H7 (cell line): ENCODE measurements around the gene OR2A2. TPM values are rescaled to one million over a fixed set of nuclear protein-coding genes. Genes with fewer than 3 reads are reported as not detected.

ENCODE experiments used
- DNase-seq: peaks from one replicate; pipeline ENCODE4 v3.0.0; 2012
- H3K27me3 ChIP-seq: 2 replicates; pipeline ENCODE4 v1.6.0; 2011; ENCODE audit warnings: mild to moderate bottlenecking, low read length; ENCODE audit not compliant: control insufficient read depth, insufficient read depth
- H3K36me3 ChIP-seq: replicated peaks from 2 replicates; pipeline ENCODE4 v1.5.1; 2011; ENCODE audit warnings: low read length; ENCODE audit not compliant: control insufficient read depth, insufficient read depth
- H3K4me3 ChIP-seq: 2 replicates; pipeline ENCODE4 v1.5.1; 2011; ENCODE audit warnings: low read depth, mild to moderate bottlenecking, control low read depth, low read length, moderate library complexity; ENCODE audit not compliant: insufficient read depth
- total RNA-seq: library from RNA; depleted of rRNA; stranded (reverse); fragments of >200 nt; shearing (Covaris generic); gene quantifications from 2 replicates; pipeline ENCODE4 v1.2.3, GENCODE V29; 2014; rRNA removed

The OR2A2 gene
- not detected in 2 replicates for total RNA-seq

GRCh38 chr7:144109283-144109682 lies at the start of gene OR2A2:
TSS of gene OR2A2 (plus strand) at chr7:144109583. CDS start at chr7:144109583, 0 bp downstream.
- Histone ChIP-seq H3K4me3 (no peak within 1 kb of the TSS), H3K27me3 (no peaks in the 10 kb centered on the region; the same call in 1 of the 2 replicates), H3K36me3 (no peaks in the 10 kb centered on the region)
- no peak for DNase-seq

GRCh38 chr7:144063710-144064109 lies 45.7 kb upstream of the OR2A2 start:
- Histone ChIP-seq H3K4me3 (no peak overlapping the region), H3K36me3 (no peaks in the 10 kb centered on the region), H3K27me3 (no peaks in the 10 kb centered on the region)
- peak; percentile 32 for DNase-seq

- Histone ChIP-seq H3K4me3 (no peak within 1 kb of the TSS), H3K27me3 (no peaks in the 10 kb centered on the region), H3K36me3 (no peaks in the 10 kb centered on the region)
- no peak for DNase-seq
These were observed 39.9 kb upstream of the OR2A2 start, which contains the start of gene OR2A25 for GRCh38 chr7:144069511-144069910. TSS of gene OR2A25 (plus strand) at chr7:144069811. CDS start at chr7:144074220, 4,409 bp downstream.

- DNase-seq, result no peak
These were observed 39.4 kb upstream of the OR2A2 start for GRCh38 chr7:144069953-144070352.

GRCh38 chr7:144074374-144074773 lies 35.0 kb upstream of the OR2A2 start:
- Histone ChIP-seq H3K36me3 (no peaks in the 10 kb centered on the region), H3K27me3 (no peaks in the 10 kb centered on the region), H3K4me3 (no peak overlapping the region)
- DNase-seq, result no peak

More at GRCh38 chr7:144069953-144070352, 39.4 kb upstream of the OR2A2 start:
- H3K27me3 ChIP-seq, result no peaks in the 10 kb centered on the region
- H3K4me3 ChIP-seq, result no peak overlapping the region
- no peaks in the 10 kb centered on the region for H3K36me3 ChIP-seq

DNA sequence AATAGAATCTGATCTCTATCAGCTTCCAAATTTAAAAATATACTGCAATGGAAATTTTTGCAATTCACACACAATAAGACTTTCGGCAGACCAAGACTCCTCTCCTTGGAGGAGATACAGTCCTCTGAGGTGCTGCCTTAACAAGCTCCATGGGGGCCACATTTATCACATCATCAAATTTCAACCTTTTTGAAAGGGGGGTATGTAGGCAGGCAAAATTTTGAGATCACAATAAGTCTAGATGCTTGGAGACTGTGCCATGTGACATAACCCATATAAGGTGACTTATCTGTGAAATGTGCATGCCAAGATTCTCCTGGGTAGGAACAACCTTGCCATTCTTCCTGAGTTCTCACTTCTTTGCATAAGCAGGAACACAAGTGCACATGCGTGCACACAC lies 23.4 kb upstream of the OR2A2 start, which contains the start of gene OR2A12:
OR2A12 (plus strand) TSS at position 301 of the 400 bp plus-strand sequence. CDS start 8,830 bp downstream, outside the sequence.
- DNase-seq, result no peak
- no peak within 1 kb of the TSS for H3K4me3 ChIP-seq
- no peaks in the 10 kb centered on the region for H3K27me3 ChIP-seq
- no peaks in the 10 kb centered on the region for H3K36me3 ChIP-seq

DNA sequence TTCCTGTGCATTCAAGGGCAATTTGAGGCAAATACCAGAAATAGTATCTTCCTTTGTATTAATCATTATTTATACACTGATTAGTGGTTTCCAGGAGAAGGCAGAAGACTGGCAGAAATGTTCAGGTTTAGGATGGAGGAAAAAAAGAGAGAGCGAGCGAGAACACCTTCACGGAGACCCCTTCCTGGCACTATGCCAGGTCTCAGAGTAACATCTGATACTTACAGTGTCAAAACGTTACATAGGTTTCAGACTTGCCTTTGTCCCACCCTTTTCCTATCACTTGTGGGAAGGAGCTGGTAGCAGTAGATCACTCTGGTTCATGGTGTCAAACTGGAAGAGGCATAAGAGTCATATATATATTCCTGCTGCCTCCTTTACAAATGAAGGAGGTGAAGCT lies 22.7 kb upstream of the OR2A2 start:
- no peak for DNase-seq
- Histone ChIP-seq H3K27me3 (no peaks in the 10 kb centered on the region), H3K4me3 (no peak overlapping the region), H3K36me3 (no peaks in the 10 kb centered on the region)

DNA sequence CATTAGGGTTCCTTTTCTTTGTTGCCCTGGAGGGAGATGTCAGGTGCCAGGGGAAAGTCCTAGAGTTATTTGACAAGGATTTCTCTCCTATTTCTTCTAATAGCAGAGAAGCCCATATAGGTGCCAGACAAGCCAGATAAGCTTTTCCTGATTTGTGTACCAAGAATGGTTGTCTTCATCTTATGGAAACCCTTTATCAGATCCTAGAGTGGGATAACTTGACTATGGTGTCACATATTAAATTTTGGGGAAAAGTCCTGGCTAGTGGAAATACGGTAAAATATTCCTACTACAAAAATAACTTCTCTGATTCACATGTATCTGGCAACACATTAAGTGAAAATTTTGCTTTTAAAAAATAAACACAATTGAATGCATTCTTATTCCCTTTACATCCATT lies 22.2 kb upstream of the OR2A2 start:
- Histone ChIP-seq H3K36me3 (no peaks in the 10 kb centered on the region), H3K4me3 (no peak overlapping the region), H3K27me3 (no peaks in the 10 kb centered on the region)
- no peak for DNase-seq

- H3K4me3 ChIP-seq, result no peak overlapping the region
- no peak for DNase-seq
- no peaks in the 10 kb centered on the region for H3K27me3 ChIP-seq
- H3K36me3 ChIP-seq, result no peaks in the 10 kb centered on the region
These were observed 18.7 kb upstream of the OR2A2 start for GRCh38 chr7:144090667-144091066.

- Histone ChIP-seq H3K27me3 (no peaks in the 10 kb centered on the region), H3K4me3 (no peak overlapping the region), H3K36me3 (no peaks in the 10 kb centered on the region)
- DNase-seq, result no peak
These were observed 10.6 kb upstream of the OR2A2 start for GRCh38 chr7:144098776-144099175.

DNA sequence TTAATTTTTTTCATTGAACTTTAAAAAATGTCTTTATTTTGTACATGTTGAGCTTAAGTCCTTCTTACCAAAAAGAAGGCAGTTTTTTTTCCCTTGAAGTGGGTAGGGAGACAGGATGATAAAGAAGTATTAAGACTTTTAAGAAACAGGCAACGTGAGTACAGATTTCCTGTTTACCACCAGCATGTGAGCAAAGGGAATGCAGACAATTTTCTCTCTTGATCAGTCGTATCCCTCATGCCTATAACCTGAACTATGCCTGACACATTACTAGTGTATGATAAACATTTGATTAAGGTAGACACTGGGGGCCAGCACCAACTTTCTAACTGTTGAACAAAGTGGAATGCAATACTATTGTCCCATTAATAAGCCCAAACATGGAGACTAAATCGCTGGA lies 8.8 kb upstream of the OR2A2 start:
- H3K27me3 ChIP-seq, result no peaks in the 10 kb centered on the region
- H3K4me3 ChIP-seq, result no peak overlapping the region
- DNase-seq, result no peak
- H3K36me3 ChIP-seq, result no peaks in the 10 kb centered on the region

GRCh38 chr7:144102041-144102440 lies 7.3 kb upstream of the OR2A2 start:
- no peaks in the 10 kb centered on the region for H3K36me3 ChIP-seq
- no peak for DNase-seq
- no peaks in the 10 kb centered on the region for H3K27me3 ChIP-seq

DNA sequence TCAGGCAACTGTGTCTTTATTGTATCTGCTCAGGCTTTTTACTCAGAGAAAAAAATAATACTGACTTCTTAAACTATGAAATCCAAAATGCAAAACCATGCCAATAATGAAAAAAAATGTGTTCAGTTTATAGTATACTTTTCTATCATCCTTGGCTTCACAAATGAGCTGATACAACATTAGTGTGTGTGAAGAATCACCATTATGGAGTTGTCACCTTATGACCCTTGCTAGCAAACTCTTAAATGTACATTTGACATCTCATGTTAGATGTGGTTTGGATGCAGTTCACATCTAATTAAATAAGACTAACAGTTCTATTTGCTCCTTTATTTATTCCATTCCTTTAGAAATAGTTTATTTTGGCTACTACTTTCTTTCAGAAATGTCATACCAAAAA lies 4.2 kb upstream of the OR2A2 start:
- Histone ChIP-seq H3K27me3 (no peaks in the 10 kb centered on the region), H3K36me3 (no peaks in the 10 kb centered on the region)

More at GRCh38 chr7:144102041-144102440, 7.3 kb upstream of the OR2A2 start:
- no peak overlapping the region for H3K4me3 ChIP-seq

GRCh38 chr7:144110272-144110671 lies 889 bp downstream of the OR2A2 start:
- no peaks in the 10 kb centered on the region for H3K36me3 ChIP-seq
- DNase-seq, result no peak
- H3K4me3 ChIP-seq, result no peak overlapping the region
- no peaks in the 10 kb centered on the region; the same call in 1 of the 2 replicates for H3K27me3 ChIP-seq

More for the DNA sequence above, 4.2 kb upstream of the OR2A2 start:
- DNase-seq, result no peak
- no peak overlapping the region for H3K4me3 ChIP-seq

DNA sequence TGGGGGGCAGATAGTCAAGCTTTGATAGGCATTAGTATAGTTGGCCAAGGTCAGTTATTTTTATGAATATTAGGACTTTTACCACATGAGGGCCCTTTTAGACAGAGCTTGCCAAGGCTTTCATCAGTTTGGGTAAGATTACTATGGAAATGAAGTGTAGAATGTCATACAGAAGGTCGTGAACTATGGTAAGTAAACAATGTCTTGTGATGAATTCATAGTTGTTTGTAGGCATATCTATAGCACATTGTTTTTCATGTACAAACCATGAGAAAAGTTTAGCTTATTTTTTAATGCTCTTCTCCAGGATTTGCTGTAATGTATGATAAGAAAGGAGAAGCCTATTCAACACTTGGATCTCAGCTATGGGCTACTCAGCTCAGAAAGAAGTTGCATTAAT lies 4.3 kb downstream of the OR2A2 start:
- Histone ChIP-seq H3K4me3 (no peak overlapping the region), H3K27me3 (no peaks in the 10 kb centered on the region; the same call in 1 of the 2 replicates), H3K36me3 (no peaks in the 10 kb centered on the region)
- no peak for DNase-seq

GRCh38 chr7:144118341-144118740 lies 9.0 kb downstream of the OR2A2 start:
- Histone ChIP-seq H3K27me3 (no peaks in the 10 kb centered on the region; the same call in 1 of the 2 replicates), H3K4me3 (no peak overlapping the region), H3K36me3 (no peaks in the 10 kb centered on the region)
- DNase-seq, result no peak
